ENCODE measurements around the gene SLC6A8. TPM values are rescaled to one million over a fixed set of nuclear protein-coding genes. Genes with fewer than 3 reads are reported as not detected.
A peak's percentile ranks its signal among the peaks of the same experiment; 100 is the strongest.
"Not testable (repeated sequence)": the region's sequence is repeated elsewhere in the genome, so short reads cannot be mapped to it uniquely, and the experiment has no call there.

SLC6A8 gene
- total RNA-seq, 1 experiment from 2014 or later = 45.3 TPM

- no peaks in the 10 kb centered on the region for H3K9me2 ChIP-seq (replicated peaks; ENCODE audit: low read length)
- peaks cover 48% of the 10 kb centered on the region for H3K4me1 ChIP-seq (ENCODE audit: insufficient read depth, low read length)
- H3K27ac ChIP-seq (ENCODE audit: low read length) = no peak overlapping the region
- H3K79me2 ChIP-seq (ENCODE audit: low read length) = peaks cover 69% of the 10 kb centered on the region
- no peaks in the 10 kb centered on the region for H3K9me3 ChIP-seq (ENCODE audit: low read length)
- H3K9ac ChIP-seq (ENCODE audit: low read length) = no peak overlapping the region
- H2AFZ ChIP-seq (ENCODE audit: low read length) = no peak overlapping the region
- H3K4me2 ChIP-seq (ENCODE audit: low read length) = no peak overlapping the region
- no TSS peak for BruUV-seq (replicated peaks)
- peaks cover 4% of the 10 kb centered on the region for H3K36me3 ChIP-seq (ENCODE audit: low read depth, low read length)
- DNase-seq (no peak), ATAC-seq (no peak)
- no peaks in the 10 kb centered on the region for H3K27me3 ChIP-seq (ENCODE audit: low read length)
- peaks cover 11% of the 10 kb centered on the region for H3F3A ChIP-seq (ENCODE audit: low read length, unreplicated experiment)
- TF ChIP-seq EZH2 (IDR thresholded peaks at IDR 0.05; ENCODE audit: low read length, unreplicated experiment) (no peak), EZH2phosphoT487 (IDR thresholded peaks at IDR 0.05; ENCODE audit: borderline replicate concordance, low read length) (no peak), CTCF (conservative IDR thresholded peaks at IDR 0.05; ENCODE audit: low read depth, low read length) (no peak)
- intact Hi-C loops (cut with micrococcal nuclease) = no loop called here
- no peak overlapping the region for H3K4me3 ChIP-seq (ENCODE audit: low read length)
- H4K20me1 ChIP-seq (ENCODE audit: low read length) = 0 out of 2 replicates have a peak, but pooled peaks cover 4% of the 10 kb centered on the region
- CTCF ChIA-PET = no interaction called here
- POLR2A ChIA-PET (ENCODE audit: unreplicated experiment) = no interaction called here
Measured at GRCh38 chrX:153728951-153729631, 41.4 kb downstream of the SLC6A8 start.

GRCh38 chrX:153730115-153730514 is 42.4 kb downstream of the SLC6A8 start:
- H3K27ac ChIP-seq (ENCODE audit: low read length); H3K27me3 ChIP-seq (ENCODE audit: low read length); CTCF ChIA-PET; H3K4me2 ChIP-seq (ENCODE audit: low read length); H3K9me2 ChIP-seq (replicated peaks; ENCODE audit: low read length); POLR2A ChIA-PET (ENCODE audit: unreplicated experiment); H3K4me3 ChIP-seq (ENCODE audit: low read length); H3K36me3 ChIP-seq (ENCODE audit: low read depth, low read length); H2AFZ ChIP-seq (ENCODE audit: low read length); DNase-seq; intact Hi-C loops (cut with micrococcal nuclease); BruUV-seq (replicated peaks); ATAC-seq; H4K20me1 ChIP-seq (ENCODE audit: low read length); H3K9me3 ChIP-seq (ENCODE audit: low read length); H3K9ac ChIP-seq (ENCODE audit: low read length): not testable (repeated sequence)
- Histone ChIP-seq H3K4me1 (ENCODE audit: insufficient read depth, low read length) (peaks cover 48% of the 10 kb centered on the region), H3K79me2 (ENCODE audit: low read length) (peaks cover 64% of the 10 kb centered on the region), H3F3A (ENCODE audit: low read length, unreplicated experiment) (peaks cover 11% of the 10 kb centered on the region)

GRCh38 chrX:153731117-153731844 is 43.6 kb downstream of the SLC6A8 start:
- H3K79me2 ChIP-seq (ENCODE audit: low read length) = peaks cover 52% of the 10 kb centered on the region
- ATAC-seq = no peak; the same call in 1 of the 2 replicates
- H2AFZ ChIP-seq (ENCODE audit: low read length) = no peak overlapping the region
- H3K36me3 ChIP-seq (ENCODE audit: low read depth, low read length) = peaks cover 6% of the 10 kb centered on the region
- no peaks in the 10 kb centered on the region for H3K27me3 ChIP-seq (ENCODE audit: low read length)
- POLR2A ChIA-PET (ENCODE audit: unreplicated experiment) = no interaction called here
- peak overlapping the region; percentile 54; the same call in 1 of the 2 replicates for H3K9ac ChIP-seq (ENCODE audit: low read length)
- BruUV-seq (replicated peaks) = no TSS peak
- no peaks in the 10 kb centered on the region for H3K9me3 ChIP-seq (ENCODE audit: low read length)
- H3K27ac ChIP-seq (ENCODE audit: low read length) = peak overlapping the region; percentile 94
- peak overlapping the region; percentile 71 for H3K4me2 ChIP-seq (ENCODE audit: low read length)
- peak overlapping the region; percentile 12 for H3K4me3 ChIP-seq (ENCODE audit: low read length)
- TF ChIP-seq CTCF (conservative IDR thresholded peaks at IDR 0.05; ENCODE audit: low read depth, low read length) = no peak
- TF ChIP-seq EZH2 (IDR thresholded peaks at IDR 0.05; ENCODE audit: low read length, unreplicated experiment) = no peak
- no peak for TF ChIP-seq EZH2phosphoT487 (IDR thresholded peaks at IDR 0.05; ENCODE audit: borderline replicate concordance, low read length)
- CTCF ChIA-PET = no interaction called here
- DNase-seq = peak; percentile 34
- no peaks in the 10 kb centered on the region for H3K9me2 ChIP-seq (replicated peaks; ENCODE audit: low read length)
- peaks cover 11% of the 10 kb centered on the region for H3F3A ChIP-seq (ENCODE audit: low read length, unreplicated experiment)
- H3K4me1 ChIP-seq (ENCODE audit: insufficient read depth, low read length) = peaks cover 40% of the 10 kb centered on the region
- H4K20me1 ChIP-seq (ENCODE audit: low read length) = 0 out of 2 replicates have a peak, but pooled peaks cover 4% of the 10 kb centered on the region
- intact Hi-C loops (cut with micrococcal nuclease) = no loop called here
